ENCODE data around the gene TCERG1L.

Gene TCERG1L

DNA sequence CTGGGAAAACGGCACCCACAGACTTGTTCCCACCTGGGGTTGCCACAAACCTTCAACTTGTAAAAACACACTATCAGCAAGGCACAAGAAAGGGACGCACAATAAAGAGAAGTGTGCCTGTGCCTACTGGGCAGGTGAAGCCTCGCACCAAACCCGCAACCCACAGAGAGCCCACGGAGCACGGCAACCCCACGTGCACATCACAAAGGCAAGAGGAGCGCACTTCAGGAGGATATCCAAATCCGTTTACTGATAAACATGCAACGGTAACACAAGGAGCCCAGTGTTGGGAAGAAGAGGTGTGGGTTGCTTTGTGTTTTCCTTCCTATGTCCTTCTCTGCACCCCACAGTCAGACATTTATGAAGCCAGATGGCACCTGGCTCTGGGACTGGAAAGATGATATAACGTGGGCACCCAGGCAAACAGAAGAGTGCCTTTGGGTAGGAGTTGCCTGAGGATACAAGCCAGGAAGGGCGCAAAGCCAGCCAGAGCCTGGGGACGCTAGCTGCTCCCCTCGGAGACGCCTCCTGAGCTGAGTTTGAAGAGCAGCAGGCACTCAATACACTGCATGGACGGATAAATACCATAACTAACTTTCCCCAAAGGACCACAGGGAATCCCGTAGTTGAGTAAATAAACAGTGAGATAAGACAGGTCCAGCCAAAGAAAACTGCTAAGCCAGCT is 41.6 kb downstream of the TCERG1L start:
- DNase-seq = no peak

GRCh38 chr10:131267814-131268095 is 43.8 kb downstream of the TCERG1L start:
- no peak for DNase-seq

- DNase-seq = no peak
Measured at GRCh38 chr10:131266936-131267813, 44.3 kb downstream of the TCERG1L start.

DNA sequence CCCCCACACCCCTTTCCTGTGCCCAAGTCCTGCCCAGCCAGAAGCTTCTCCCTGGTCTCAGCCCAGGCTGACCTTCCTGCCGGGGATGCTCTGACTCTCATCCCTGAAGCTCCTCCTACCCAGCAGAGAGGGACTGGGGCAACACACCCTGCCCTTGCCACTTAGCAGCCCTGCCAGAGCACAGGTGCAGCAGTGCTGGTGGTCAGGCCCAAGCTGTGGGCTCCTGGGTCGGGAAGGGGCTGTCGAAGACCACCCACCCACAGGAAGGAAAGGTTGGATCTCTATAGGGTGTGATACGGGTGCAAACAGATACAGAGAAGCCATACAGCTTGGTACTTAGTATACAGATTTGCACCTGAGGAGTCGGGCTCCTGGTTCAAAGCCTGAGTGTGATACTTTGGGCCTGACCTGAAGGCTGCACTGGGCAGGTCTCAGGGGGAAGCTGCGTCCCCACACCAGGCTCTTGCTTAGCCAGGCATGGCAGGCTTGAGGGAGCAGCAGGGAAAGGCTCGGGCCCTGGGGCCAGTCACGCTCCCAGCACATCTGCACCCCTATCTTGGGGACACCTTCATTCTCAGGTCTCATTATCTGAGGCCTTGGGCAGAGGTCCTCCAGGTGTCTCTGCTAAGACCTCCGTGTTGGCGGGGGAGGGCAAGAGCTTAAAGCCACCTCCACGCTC is 47.3 kb downstream of the TCERG1L start:
- no peak for DNase-seq

GRCh38 chr10:131261890-131262475 is 49.5 kb downstream of the TCERG1L start:
- no peak for DNase-seq

- DNase-seq = no peak
Measured at GRCh38 chr10:131260452-131261211, 50.9 kb downstream of the TCERG1L start.

DNA sequence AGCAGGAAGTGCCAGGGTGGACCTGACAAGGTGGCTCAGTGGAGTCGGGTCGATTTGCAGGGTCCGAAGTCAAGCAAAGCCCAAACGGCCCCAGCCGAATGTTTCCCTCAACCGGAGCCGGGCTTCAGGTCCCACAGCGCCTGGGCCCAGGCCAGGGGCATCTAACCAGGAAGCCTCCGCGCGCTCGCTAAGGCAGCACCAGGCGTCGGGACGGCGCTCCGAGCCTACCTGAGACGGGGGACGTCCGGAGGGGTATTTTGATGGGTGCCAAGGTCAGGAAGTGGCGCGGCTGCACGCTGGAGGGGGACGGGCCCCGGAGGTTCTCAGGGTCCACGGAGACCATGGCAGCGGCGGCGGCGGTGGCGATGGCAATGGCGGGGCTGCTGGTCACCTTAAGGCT is 51.5 kb downstream of the TCERG1L start:
- DNase-seq = no peak

DNA sequence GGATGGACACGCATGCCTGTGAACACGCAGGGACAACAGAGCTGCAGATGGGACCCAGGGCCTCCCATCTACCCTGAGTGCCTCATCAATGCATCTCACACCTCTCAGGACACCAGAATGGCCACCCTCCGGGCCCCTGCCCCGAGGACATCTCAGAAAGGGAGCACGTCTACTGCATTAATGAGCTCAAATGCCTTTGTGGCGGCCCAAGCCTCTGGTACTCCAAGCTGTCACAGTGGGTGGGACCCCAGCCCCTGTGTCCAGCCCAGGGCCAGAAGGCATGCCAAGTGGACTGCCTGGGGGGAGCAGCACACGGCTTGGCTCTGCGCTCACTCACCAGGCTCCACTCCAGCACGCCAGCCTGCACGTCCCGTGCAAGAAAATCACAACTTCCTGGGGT is 52.0 kb downstream of the TCERG1L start:
- no peak for DNase-seq

DNA sequence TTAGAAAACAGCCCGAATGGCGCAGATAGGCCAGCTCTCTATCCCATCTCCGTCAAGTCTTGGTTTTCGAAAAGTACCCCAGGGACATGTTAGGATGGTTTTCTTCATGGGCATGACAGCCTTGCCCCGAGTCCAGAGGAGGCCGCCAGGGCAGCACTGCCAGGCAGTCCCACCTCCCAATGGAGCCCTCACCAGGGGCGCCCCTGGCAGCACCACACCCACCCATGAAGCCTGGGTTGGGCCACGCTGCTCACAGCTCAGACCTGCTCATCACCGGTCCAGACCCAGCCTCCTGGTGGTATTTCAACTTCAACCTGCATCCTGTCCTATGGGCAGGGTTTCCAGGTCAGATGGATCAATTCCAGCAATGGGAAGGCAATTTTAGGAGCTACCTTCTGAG is 53.3 kb downstream of the TCERG1L start:
- no peak for DNase-seq

DNA sequence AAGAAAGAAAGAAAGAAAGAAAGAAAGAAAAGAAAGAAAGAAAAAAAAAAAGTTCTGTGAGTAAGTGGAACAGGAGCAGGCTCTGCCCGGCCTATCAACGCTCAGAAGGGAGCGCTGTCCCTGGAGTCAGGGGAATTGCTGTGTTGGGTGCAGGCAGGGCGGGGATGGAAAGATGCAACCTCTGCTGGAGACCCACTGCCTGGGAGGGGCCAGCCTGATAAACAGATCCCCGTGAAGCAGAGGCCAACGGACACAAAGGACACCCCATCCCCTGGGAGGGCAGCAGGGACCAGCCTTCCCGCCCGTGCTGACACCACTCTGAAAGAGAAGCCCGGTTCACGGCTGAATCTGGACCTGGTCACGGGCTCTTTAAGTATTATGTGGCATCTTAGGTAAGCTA is 54.5 kb downstream of the TCERG1L start:
- no peak for DNase-seq

DNA sequence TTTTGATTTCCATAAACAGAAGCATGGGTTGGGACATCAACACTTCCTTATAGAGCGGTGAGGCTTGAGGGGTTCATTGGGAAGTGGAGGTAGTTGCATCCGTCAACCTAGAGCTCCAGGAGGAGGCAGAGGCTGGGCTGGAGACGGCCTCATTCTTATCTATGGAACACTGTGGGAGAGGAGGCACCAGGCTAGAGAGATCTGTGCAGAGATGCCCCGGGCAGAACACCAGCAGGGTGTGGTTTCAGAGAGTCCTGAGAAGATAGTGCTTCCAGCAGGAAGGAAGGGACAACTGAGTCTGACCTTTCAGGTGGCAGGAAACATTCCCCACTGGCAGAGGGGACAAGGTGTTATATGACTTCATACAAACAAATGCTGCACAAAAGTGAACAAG is 56.7 kb downstream of the TCERG1L start:
- no peak for DNase-seq

GRCh38 chr10:131253931-131254858 is 57.3 kb downstream of the TCERG1L start:
- DNase-seq = no peak

DNA sequence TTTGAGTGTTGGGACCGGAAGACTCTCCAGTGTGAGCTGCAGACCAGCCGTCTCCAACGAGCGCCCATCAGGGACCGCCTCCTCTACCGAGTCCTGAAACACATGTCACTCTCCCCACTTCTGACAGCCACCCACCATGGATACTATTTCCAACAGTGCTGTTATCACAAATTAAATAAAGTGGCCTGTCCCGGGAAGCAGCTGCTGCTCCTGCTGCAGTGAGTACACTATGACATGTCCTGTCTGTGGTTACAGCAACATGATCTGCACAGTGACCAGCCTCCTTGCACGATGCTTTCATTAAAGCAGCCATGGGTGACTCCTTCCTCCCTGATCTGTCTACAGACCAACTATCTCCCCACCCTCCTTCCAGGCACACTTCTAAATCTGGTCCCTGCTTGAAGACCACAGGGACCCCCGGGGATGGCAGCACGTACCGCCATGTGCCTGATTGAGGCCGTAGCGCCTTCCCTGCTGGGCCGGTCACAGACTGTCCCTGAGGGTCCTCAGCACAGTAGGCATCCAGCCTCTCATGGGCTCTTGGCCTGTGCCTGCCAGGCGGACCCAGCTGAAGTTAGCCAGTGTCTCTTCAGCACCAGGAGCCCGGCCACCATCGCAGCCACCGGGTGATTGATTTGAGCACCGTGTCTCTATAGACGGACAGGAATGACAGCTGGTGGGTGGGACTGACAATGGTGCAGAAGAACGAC is 58.8 kb downstream of the TCERG1L start:
- DNase-seq = no peak

DNA sequence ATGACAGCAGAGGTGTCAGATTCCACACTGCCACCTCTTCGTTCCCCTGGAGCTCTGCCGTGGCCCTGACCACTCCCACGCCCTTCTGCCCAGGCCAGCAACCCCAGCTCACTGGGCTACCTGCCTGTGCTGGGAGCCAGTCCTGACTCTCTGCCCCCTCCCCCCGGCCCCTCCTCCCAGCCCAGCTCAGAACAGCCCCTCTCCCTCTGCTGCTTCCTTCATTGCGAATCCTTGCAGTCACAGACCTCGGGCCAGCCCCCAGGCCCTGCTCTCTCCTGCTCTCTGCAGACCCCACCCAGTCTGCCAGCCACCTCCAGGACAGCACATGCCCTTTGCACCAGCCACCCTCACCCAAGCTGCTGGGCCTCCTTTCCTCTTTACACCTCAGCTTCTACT is 60.4 kb downstream of the TCERG1L start:
- no peak for DNase-seq

GRCh38 chr10:131250454-131251145 is 60.9 kb downstream of the TCERG1L start:
- DNase-seq = no peak

GRCh38 chr10:131249955-131250344 is 61.6 kb downstream of the TCERG1L start:
- DNase-seq = no peak

DNA sequence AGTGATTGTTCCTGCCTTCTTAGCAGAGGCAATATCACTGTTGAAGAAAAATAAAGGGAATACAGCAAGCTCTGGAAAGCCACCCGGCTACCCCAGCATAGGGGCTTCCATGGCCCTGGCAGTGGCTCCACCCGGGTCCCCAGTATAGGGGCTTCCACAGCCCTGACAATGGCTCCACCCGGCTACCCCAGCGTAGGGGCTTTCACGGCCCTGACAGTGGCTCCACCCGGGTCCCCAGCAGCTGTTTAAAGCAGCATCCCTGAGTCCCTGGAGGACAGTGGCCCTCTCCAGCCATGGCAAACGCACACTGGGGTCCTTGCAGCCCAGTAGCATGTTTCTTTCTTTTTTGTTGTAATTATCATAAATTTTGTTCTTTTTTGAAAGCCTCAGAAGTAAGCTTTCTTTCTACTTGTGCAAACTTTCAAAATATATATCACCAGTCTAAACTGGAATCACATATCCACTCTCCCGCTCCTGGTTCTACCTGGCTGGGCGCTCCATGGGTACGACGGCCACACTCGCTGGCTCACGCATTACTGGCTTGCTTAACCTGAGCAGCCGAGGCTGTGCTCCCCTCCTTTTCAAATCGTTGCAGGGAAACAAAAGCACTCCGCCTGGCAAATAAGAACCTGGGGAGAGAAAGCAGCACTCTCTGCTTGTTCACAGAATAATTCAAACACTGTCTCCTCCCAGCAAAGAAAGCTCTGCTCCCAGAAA is 62.1 kb downstream of the TCERG1L start:
- DNase-seq = no peak

DNA sequence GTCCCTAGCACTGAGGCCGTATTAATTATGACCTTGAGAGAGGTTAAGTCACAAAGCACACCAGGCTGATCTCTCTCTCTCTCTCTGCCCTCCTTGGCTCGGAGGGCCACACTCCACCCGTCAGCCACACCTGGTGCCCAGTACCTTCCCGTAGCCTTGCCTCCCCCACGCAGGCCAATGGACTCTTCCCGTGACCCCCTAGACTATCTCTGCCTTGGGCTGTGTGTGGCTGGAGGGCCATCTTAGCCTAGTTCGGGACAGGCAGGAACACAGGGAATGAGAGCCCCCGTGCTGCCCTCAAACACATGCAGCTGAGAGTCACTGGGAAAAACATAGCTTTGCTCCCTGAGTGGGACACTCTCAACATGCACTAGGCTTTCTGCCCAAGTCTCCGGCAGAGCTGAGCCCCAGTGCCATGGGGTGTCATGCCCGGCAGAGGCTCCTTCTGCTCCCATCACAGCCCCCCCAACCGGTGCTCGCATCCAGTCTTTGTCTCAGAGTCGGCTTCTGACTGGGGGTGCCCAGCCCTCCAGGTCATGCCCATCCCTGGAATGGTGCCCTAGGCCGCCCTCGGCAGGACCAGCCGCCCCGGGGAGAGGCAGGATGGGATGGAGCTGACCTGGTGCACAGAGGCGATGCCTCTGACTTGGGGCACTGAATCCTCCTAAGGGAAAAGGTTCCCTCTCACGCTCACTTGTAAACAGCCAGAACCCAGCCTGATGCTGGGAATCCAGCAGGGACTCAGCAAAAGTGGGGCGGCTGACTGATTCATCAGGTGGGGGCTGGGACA is 63.0 kb downstream of the TCERG1L start:
- DNase-seq = no peak

GRCh38 chr10:131247873-131248272 is 63.6 kb downstream of the TCERG1L start:
- no peak for DNase-seq

Measured in NCI-H1092 (cell line).